Small intestine (tissue), 7 donors: ENCODE results near the gene SHFL. TPM values are rescaled to one million over a fixed set of nuclear protein-coding genes. Genes with fewer than 3 reads are reported as not detected.

Source experiments
- DNase-seq, 2 donors: peaks; one replicate each; pipeline versions ENCODE4 v3.0.0 to v3.0.0-alpha.2; 2013
- FAIRE-seq: peaks from 2 replicates; lab custom pipeline; 2012; peaks lifted over from hg19 to GRCh38; lab: Jason Lieb, UNC
- H3K27ac ChIP-seq, 3 donors: one replicate each; pipeline ENCODE4 v1.5.1; 2013; ENCODE audit warnings: low read length in 2 of 3, mild to moderate bottlenecking in 2 of 3, control low read depth in 1 of 3, inconsistent platforms in 1 of 3, low read depth in 1 of 3, moderate library complexity in 1 of 3
- H3K27me3 ChIP-seq, 3 donors: one replicate each; pipeline ENCODE4 v1.6.1; 2013; ENCODE audit warnings: low read length in 3 of 3, inconsistent platforms in 1 of 3; ENCODE audit not compliant: control insufficient read depth in 3 of 3, insufficient read depth in 3 of 3
- H3K36me3 ChIP-seq, 3 donors: one replicate each; pipeline ENCODE4 v1.6.1; 2013; ENCODE audit warnings: low read length in 3 of 3, inconsistent platforms in 1 of 3, low read depth in 1 of 3, mild to moderate bottlenecking in 1 of 3, moderate library complexity in 1 of 3; ENCODE audit not compliant: control insufficient read depth in 3 of 3, insufficient read depth in 2 of 3
- H3K4me1 ChIP-seq, 3 donors: one replicate each; pipeline ENCODE4 v1.6.1; 2013; ENCODE audit warnings: low read length in 2 of 3, inconsistent platforms in 1 of 3, low read depth in 1 of 3, mild to moderate bottlenecking in 1 of 3, moderate library complexity in 1 of 3; ENCODE audit not compliant: control insufficient read depth in 3 of 3, insufficient read depth in 2 of 3
- H3K4me3 ChIP-seq, 3 donors: one replicate each; pipeline ENCODE4 v1.5.1; 2013; ENCODE audit warnings: low read length in 3 of 3, control low read depth in 1 of 3, inconsistent platforms in 1 of 3, low read depth in 1 of 3, mild to moderate bottlenecking in 1 of 3, moderate library complexity in 1 of 3
- H3K9me3 ChIP-seq, 2 donors: one replicate each; pipeline ENCODE4 v1.6.1; 2013; ENCODE audit warnings: low read depth in 1 of 2, low read length in 1 of 2; ENCODE audit not compliant: control insufficient read depth in 2 of 2, insufficient read depth in 1 of 2
- WGBS, 3 donors: extraction: QIAGEN DNeasy Blood & Tissue Kit; methylation state at CpG; one replicate each; pipeline ENCODE4 v1.1.7; 2013; 5-methylcytosine and 5-hydroxymethylcytosine counted together
- polyA plus RNA-seq, 4 donors: library from polyadenylated mRNA; stranded (reverse) in 3 of 4; unstranded in 1 of 4; fragments of 200-250 nt in 3 of 4; fragments of 120-200 nt in 1 of 4; gene quantifications; one replicate each; pipeline versions ENCODE4 v1.2.1 to v1.2.3, GENCODE V29; 2013
- donor health status: healthy with polysubstance abuse.
- donor health status: control.
- donor health status: control.
- donor health status: Bipolar disorder and iron deficiency.
- donor health status: healthy.

SHFL gene
- polyA plus RNA-seq, 4 donors = 32.5 to 60.8 (median 37.0) TPM

GRCh38 chr19:10107817-10108367 is 21.8 kb downstream of the SHFL start:
- FAIRE-seq = no peak
- no peaks in the 10 kb centered on the region for H3K27me3 ChIP-seq
- WGBS, 3 donors = 80 to 92% (median 87%) methylated on average over 14 of the region's 14 CpGs
- no peak overlapping the region for H3K4me3 ChIP-seq
- H3K9me3 ChIP-seq = no peaks in the 10 kb centered on the region
- H3K4me1 ChIP-seq = peaks cover 2 to 4% (median 3%) of the 10 kb centered on the region in 3 donors
- DNase-seq = no peak
- H3K27ac ChIP-seq = no peak overlapping the region
- H3K36me3 ChIP-seq = peaks cover 4 to 52% (median 13%) of the 10 kb centered on the region in 3 donors

- H3K36me3 ChIP-seq = peaks cover 5 to 66% (median 18%) of the 10 kb centered on the region in 3 donors
- peaks cover 3 to 11% (median 4%) of the 10 kb centered on the region in 3 donors for H3K4me1 ChIP-seq
- no peak overlapping the region for H3K27ac ChIP-seq
- DNase-seq = no peak
- WGBS, 3 donors = 80 to 92% (median 90%) methylated on average over 14 of the region's 14 CpGs
- H3K27me3 ChIP-seq = no peaks in the 10 kb centered on the region
- no peak for FAIRE-seq
- no peaks in the 10 kb centered on the region for H3K9me3 ChIP-seq
- no peak overlapping the region for H3K4me3 ChIP-seq
These were observed 23.4 kb downstream of the SHFL start for GRCh38 chr19:10109528-10109927.

GRCh38 chr19:10110076-10110971 is 24.2 kb downstream of the SHFL start:
- H3K27ac ChIP-seq = peak overlapping the region in 1 of 3 donors; percentile 2
- no peak for DNase-seq
- 80 to 92% (median 91%) methylated on average over 41 to 44 of the region's 44 CpGs for WGBS, 3 donors

GRCh38 chr19:10110972-10111317 is 24.8 kb downstream of the SHFL start:
- Histone ChIP-seq H3K9me3 (no peaks in the 10 kb centered on the region), H3K4me1 (peaks cover 3 to 11% (median 4%) of the 10 kb centered on the region in 3 donors), H3K4me3 (no peak overlapping the region), H3K27ac (peak overlapping the region in 1 of 3 donors; percentile 2), H3K36me3 (peaks cover 7 to 80% (median 24%) of the 10 kb centered on the region in 3 donors), H3K27me3 (no peaks in the 10 kb centered on the region)
- DNase-seq = no peak
- no peak for FAIRE-seq
- 79 to 92% (median 87%) methylated on average over 19 of the region's 19 CpGs for WGBS, 3 donors

More at GRCh38 chr19:10110076-10110971, 24.2 kb downstream of the SHFL start:
- Histone ChIP-seq H3K9me3 (no peaks in the 10 kb centered on the region), H3K36me3 (peaks cover 7 to 74% (median 19%) of the 10 kb centered on the region in 3 donors), H3K4me1 (peaks cover 3 to 11% (median 4%) of the 10 kb centered on the region in 3 donors), H3K27me3 (no peaks in the 10 kb centered on the region), H3K4me3 (no peak overlapping the region)
- no peak for FAIRE-seq

- no peaks in the 10 kb centered on the region for H3K9me3 ChIP-seq
- 52 to 68% (median 56%) methylated on average over 8 of the region's 8 CpGs for WGBS, 3 donors
- peak within 1 kb of the TSS in 1 of 3 donors; percentile 17 for H3K4me3 ChIP-seq
- H3K4me1 ChIP-seq = peaks cover 3 to 11% (median 4%) of the 10 kb centered on the region in 3 donors
- DNase-seq (peak in 1 of 2 donors; percentile 50), FAIRE-seq (no peak)
- peak within 1 kb of the TSS in 2 of 3 donors; percentile 2 to 42 for H3K27ac ChIP-seq
- peaks cover 12 to 85% (median 29%) of the 10 kb centered on the region in 3 donors for H3K36me3 ChIP-seq
- H3K27me3 ChIP-seq = no peaks in the 10 kb centered on the region
These were observed 25.3 kb downstream of the SHFL start, which contains the start of gene P2RY11 for GRCh38 chr19:10111405-10111811. Gene P2RY11 (plus strand): TSS chr19:10111693. CDS start chr19:10111722, 29 bp downstream.

GRCh38 chr19:10112037-10112761 is 26.1 kb downstream of the SHFL start:
- FAIRE-seq = no peak
- DNase-seq = no peak
- Histone ChIP-seq H3K4me3 (peak overlapping the region in 1 of 3 donors; percentile 17), H3K27me3 (no peaks in the 10 kb centered on the region), H3K27ac (peak overlapping the region in 2 of 3 donors; percentile 0 to 42), H3K36me3 (peaks cover 19 to 93% (median 29%) of the 10 kb centered on the region in 3 donors), H3K4me1 (peaks cover under 1 to 11% (median 2%) of the 10 kb centered on the region in 3 donors), H3K9me3 (no peaks in the 10 kb centered on the region)
- 40 to 47% (median 46%) methylated on average over 23 of the region's 23 CpGs for whole genome bisulfite sequencing, 3 donors

- Histone ChIP-seq H3K27ac (peak overlapping the region in 2 of 3 donors; percentile 42 to 47), H3K4me3 (peak overlapping the region in 1 of 3 donors; percentile 17), H3K36me3 (peaks cover 16 to 93% (median 27%) of the 10 kb centered on the region in 3 donors), H3K9me3 (no peaks in the 10 kb centered on the region), H3K27me3 (no peaks in the 10 kb centered on the region), H3K4me1 (peaks cover 0 to 11% (median 0%) of the 10 kb centered on the region in 3 donors)
- FAIRE-seq (no peak), DNase-seq (peak; percentile 60 to 69)
- 10 to 19% (median 17%) methylated on average over 24 to 25 of the region's 25 CpGs for WGBS, 3 donors
These were observed 26.9 kb downstream of the SHFL start for GRCh38 chr19:10112895-10113591.
